ENCODE data around the gene CAMTA1.
A peak's percentile ranks its signal among the peaks of the same experiment; 100 is the strongest.
"Not testable (repeated sequence)": the region's sequence is repeated elsewhere in the genome, so short reads cannot be mapped to it uniquely, and the experiment has no call there.

CAMTA1 gene

DNA sequence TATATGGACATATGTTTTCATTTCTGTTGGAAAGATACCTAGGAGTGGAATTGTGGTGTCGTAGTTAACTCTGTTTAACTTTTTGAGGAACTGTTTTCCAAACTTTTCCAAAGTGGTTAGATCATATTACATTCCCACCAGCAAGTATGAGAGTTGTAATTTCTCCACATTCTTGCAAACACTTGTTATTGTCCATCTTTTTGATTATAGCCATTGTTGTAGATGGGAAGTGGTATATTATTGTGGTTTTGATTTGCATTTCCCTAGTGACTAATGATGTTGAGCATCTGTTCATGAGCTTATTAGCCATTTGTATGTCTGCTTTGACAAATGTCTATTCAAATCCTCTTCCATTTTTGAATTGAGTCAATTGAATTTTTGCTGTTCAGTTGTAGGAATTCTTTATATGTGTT lies 19.8 kb downstream of the CAMTA1 start:
- no peak for DNase-seq

DNA sequence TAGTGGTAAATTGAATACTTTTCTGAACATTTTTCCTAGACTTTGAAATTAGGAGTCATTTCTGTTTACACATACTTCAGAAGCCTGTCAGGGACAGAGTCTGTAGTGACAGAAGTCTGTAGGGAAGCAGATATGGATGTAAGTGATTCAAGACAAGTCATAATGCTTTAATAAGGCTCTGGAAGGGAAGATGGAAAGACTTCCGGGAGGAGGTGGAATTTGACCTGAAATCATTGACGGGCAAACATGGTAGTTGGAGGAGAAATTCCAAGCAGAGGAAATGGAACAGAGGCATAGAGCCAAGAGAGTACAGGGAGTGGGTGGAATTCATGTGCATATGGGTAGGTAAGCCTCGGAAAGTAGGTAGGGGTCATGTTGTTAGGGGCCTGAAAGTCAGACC lies 22.5 kb downstream of the CAMTA1 start:
- DNase-seq: no peak

DNA sequence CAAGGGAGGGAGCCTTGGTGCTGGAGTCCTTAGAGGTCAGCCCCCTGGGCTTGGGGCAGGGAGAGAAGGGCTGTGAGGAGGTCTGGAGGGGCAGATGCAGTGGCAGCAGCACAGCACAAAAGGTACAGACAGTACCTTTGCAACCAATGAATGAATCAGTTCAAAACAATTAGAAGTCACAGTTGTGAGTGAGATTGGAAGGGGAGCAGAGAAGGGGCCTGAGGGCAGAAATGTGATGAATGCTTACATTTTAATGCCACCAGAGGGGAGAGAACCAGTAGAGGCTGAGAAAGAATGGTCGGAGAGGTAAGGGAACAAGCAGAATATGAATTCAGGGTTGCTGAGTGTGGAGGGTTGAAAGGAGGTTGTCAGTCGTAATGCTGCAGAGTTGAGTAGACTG lies 24.2 kb downstream of the CAMTA1 start:
- no peak for DNase-seq

DNA sequence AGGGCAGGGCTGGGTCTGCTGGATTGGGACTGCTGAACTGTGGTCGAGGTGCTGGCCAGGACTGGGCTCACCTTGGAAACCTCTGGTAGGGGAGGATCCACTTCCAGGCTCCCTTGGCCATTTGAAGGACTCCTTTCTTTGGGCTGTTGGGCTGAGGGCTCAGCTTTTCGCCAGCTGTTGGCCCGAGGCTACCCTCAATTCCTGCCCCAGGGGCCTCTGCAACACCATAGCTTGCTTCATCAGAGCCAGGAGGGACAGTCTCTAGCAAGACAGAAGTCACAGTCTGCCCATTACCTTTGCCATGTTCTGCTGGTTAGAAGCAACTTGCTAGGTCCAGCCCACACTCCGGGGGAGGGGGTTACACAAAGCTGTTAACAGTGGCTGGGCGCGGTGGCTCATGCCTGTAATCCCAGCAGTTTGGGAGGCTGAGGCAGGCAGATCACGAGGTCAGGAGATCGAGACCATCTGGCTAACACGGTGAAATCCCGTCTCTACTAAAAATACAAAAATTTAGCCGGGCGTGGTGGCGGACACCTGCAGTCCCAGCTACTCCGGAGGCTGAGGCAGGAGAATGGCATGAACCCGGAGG lies 25.0 kb downstream of the CAMTA1 start:
- DNase-seq: not testable (repeated sequence)

DNA sequence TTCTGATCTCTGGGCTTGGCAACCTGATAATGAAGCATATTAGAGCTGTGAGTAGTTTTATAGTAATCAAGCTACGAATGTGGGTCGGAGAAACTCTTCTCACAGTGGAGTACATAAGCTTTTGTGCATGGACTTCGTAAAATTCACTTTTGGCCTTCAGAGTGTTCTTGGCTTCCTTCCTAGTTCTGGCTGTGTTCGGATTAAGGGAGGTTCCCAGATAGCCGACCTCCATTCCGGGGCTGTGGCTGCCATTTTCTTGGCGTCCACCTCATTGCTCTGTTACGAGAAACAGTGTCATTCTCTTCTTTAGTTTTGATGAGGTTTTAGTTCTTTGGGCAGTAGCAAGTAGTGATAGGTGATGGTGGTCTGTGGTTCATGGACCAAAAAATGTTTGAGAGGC lies 26.3 kb downstream of the CAMTA1 start:
- no peak for DNase-seq

GRCh38 chr1:6813165-6813564 lies 27.9 kb downstream of the CAMTA1 start:
- DNase-seq: no peak

DNA sequence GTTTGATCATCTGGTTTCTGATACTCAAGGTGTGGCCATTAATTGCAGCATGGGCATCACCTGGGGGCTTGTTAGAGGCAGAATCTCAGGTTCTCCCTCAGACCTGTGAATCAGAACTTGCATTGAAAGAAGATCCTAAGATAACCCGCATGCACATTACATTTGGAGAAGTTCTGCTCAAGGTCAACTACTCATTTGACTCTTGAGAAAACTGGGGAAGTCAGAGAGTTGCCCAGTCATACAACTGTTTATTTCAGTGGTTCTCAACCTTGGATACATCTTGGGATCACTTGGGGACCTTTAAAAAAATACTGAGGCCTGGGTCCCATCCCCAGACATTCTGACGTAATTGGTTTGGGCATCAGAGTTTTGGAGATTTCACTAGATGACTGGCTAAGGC lies 30.5 kb downstream of the CAMTA1 start:
- no peak for DNase-seq

DNA sequence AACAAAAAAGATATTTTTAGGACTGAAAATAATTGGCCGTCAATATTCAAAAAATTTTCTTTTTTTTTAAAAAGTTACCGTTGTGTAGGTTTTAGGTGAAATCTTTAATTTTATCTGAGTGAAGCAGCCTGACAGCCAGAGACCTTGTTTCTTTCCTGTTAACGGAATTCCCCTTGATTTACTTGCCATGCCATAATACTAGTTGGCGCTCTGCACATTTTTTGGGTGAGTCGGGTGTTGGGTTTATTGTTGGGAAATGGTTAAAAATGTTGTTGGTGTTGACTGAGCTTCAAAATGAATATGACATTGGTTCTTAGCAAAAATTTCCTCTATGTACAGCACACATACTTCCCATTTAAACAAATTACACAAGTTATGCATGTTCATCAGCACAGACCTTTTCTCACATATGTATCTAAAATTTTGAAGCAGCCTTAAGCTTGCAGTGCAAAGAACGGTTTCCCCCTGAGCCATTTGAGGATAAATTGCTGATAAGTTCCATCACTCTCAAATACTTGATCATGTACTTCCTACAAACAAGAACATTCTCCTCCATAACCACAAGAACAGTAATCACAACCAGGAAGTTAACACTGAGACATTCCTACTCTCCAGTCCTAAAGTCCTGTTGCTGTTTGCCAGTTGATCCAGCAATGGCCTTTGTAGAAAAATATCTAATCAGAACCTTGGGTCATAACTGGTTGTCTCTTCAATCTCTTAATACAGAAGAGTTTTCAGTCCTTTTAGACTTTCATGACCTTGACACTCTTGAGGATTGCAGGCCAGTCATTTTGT lies 34.2 kb downstream of the CAMTA1 start:
- DNase-seq: no peak

- no peak for DNase-seq
These were observed 35.6 kb downstream of the CAMTA1 start for GRCh38 chr1:6820899-6821298.

DNA sequence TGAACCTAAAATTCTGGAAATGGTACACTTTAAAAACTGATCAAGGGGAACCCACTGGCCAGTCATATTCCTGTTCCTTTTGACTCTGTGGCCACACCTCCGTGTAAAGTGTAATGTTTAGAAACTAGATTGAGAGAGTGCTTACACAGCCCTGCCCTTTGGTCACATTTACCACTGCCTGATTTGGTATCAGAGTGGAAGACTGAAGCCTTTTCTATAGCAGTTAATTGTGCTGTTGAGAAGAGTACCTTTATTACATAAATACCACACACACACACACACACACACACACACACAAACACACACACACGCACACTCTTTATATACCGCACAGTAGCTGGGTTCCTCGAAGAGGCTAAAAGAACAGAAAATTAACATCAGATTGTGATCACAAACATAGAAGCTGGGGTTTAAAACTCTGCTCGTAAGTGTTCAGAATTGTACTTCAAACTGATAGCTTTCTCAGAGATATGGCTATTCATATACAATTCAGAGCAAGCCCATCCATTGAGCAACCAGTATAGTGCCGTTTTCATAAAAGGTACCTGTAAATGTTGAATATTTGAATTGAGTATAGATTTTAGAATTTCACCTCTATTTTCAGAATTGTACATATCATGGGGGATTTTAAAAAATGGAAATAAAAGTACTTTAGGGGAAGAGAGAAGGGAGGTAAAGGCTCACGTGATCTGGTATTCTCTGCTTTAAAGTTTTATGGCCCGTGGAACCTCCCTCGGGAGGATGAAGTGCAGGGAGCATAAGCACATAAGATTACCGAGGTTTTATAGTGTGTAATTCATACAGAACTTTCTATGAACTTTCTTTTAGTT lies 37.5 kb downstream of the CAMTA1 start:
- no peak for DNase-seq

- DNase-seq: no peak
These were observed 38.5 kb downstream of the CAMTA1 start for GRCh38 chr1:6823793-6824192.

DNA sequence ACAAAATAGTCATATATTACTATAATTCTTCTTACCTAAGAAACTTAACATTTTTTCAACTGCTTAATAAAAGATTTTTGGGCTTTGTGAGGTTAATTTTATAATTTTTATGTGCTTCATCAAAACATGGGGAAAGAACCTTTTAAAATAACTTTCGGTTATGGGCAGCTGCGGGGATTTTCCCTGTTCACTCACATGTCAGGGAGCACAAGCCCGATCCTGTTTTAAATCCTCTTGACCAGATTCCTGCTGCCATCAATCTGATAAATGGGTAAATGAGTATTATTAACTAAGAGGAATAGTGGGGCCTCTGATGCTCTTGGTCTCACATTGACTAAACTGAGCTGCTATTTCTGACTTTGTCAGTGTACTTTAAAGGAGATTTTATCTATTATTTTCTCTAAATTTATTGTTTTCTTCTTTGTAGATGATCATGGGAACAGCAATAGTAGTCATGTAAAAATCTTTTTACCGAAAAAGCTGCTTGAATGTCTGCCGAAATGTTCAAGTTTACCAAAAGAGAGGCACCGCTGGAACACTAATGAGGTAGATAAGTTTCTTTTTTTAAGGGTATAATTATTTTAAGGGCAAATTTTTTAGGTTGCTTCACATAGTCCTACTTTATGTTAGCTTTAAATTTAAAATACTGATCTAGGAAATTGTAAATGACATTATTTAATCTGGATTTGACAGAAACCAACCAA lies 39.6 kb downstream of the CAMTA1 start:
- no peak for DNase-seq

DNA sequence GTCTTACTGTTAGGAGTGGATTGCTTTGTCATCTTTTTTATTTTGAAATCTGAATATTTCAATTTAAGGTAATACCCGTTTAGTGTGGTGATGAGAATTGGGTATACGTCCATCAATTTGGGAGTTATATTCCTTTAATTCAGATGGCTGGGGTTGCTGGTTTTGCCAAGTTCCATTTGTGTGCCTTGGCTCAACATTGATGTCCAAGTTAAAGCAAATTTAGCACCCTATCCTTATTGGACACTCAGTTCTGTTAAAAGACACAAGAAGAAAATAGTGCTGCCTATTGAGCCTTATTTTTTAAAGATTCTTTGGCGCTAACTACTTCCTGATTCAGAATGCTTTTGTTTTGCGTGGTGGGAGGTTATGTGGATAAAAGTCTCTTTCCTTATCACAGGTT lies 40.6 kb downstream of the CAMTA1 start:
- no peak for DNase-seq

GRCh38 chr1:6827079-6827478 lies 41.8 kb downstream of the CAMTA1 start:
- DNase-seq: no peak

DNA sequence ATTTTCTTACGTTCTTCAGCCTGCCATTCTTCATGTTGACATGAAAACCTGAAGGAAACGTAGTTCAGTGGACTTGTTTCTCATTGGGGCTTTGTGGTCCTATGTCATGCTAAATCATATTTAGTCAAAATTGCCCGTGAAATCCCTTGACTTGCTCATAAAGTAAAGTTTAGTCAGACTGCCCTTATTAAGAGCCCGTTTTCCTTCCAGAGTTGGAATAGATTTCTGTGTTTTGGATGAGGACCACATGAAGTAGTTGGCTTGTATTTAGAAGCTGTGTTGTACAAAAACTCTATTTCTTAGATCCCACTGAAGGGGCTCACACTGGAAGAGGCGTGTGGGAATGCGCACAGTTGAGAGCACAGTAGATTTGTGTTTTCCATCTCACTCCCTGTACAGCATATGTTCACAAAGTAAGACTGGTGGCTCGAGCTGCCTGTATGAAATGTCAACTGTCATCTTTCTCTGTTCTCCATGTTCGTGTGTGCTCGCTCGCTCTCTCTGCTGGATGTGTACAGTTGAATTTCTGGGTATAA lies 42.4 kb downstream of the CAMTA1 start:
- DNase-seq: no peak

- DNase-seq: no peak
These were observed 46.1 kb downstream of the CAMTA1 start for GRCh38 chr1:6831366-6831765.

GRCh38 chr1:6832006-6832405 lies 46.8 kb downstream of the CAMTA1 start:
- DNase-seq: not testable (repeated sequence)

GRCh38 chr1:6832531-6833188 lies 47.4 kb downstream of the CAMTA1 start:
- DNase-seq: peak in 31 of 56 donors; percentile 2 to 81 (median 34)

DNA sequence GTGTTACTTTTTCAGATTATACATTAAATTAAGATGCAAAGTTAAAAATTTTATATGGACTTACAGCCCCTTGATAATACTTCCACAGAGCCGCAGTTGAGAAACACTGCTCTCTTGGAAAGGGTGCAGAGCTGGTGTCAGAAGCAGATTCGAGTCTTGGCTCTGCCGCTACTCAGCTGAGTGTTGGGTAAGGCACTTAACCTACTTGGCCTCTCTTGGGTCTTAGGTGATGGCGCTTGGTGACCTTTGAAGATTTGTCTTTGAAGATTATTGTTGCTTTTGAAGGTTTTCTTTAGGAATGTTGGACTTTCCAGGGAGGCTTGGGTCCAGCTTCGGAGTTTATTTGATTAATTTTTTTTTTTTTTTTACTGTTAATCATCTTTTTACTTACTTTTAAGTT lies 48.5 kb downstream of the CAMTA1 start:
- no peak for DNase-seq

DNA sequence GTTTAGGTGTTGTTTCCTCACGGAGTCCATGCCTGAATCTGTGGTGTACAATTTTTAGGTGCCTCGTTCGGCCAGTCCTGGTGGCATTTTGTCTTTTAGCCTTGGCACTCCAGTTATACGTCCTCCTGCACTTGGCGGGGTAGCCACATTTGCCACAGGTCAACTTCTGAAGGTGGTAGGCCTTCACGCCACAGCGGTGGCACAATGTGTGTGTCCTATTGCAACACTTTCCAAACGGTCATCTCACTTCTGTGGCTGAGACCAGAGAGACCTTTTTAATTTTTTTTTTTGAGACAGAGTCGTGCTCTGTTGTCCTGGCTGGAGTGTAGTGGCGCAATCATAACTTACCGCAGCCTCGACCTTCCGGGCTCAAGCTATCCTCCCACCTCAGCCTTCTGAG lies 49.1 kb downstream of the CAMTA1 start:
- DNase-seq: no peak

GRCh38 chr1:6835139-6835538 lies 49.9 kb downstream of the CAMTA1 start:
- DNase-seq: no peak

All from nucleus accumbens (tissue), 56 donors.